GM19397 (cell line): ENCODE measurements around the gene VOPP1.

Experiments used
- ATAC-seq: cut with Tn5 transposase; IDR thresholded peaks from one replicate; pipeline ENCODE4 v1.9.1; 2021; ENCODE audit warnings: mild to moderate bottlenecking, moderate library complexity; ENCODE audit not compliant: unreplicated experiment

The VOPP1 gene

DNA sequence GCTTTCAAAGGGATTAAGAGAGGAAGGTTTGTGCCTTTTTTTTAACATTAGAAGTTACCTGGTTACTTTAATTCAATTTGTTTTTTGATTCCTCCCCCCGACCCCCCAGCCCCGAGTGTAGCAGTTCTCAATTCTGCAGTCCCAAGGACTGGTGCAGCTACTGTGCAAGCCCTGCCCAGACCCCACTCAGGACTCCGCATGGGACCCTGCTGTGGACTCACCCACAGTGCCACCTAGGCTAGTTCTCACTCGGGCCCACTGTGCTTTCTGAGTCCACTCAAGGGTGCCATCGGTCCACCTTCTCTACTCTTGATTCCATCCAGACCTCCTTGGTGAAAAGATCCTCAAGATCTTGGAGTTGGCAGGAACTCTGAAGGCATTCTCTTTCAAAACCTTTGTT, 77.4 kb downstream of the VOPP1 start:
- no peak for ATAC-seq

DNA sequence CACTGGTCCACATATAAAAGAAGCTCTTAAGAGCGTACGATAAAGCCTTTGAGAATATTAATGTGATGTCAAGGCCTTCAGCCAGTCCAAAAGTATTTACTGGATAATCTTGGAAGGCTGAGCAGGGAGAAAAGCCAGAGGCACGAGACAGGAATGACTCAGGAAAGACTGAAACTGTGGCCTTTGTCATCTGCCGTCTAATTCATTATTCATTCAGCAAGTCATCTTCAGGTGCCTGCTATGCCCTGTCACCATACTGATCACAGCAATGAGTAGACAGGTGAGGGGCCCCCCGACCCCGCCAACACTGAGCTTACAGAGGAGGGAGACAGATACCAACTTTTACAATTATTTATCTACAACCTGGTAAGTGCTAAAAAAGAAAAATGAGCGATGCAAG, 78.9 kb downstream of the VOPP1 start:
- no peak for ATAC-seq

DNA sequence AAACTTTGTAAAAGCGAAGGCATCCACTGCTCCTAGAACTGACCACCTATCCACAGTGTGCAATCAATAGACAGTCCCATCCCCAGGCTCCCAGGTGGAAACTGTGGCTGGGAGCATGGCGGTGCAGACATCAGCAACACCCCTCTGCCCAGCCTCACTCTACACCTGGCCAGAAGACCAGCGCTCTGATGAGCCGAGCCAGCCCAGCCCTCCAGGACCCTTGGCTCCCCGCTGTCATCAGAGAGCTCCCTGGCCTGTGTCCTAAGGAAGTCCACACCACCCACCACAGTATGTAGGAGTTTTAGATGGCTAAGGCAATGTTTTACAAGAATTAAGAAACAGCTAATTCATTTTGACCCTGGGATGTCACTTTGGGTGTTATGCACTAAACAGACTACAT, 81.0 kb downstream of the VOPP1 start:
- ATAC-seq = no peak

DNA sequence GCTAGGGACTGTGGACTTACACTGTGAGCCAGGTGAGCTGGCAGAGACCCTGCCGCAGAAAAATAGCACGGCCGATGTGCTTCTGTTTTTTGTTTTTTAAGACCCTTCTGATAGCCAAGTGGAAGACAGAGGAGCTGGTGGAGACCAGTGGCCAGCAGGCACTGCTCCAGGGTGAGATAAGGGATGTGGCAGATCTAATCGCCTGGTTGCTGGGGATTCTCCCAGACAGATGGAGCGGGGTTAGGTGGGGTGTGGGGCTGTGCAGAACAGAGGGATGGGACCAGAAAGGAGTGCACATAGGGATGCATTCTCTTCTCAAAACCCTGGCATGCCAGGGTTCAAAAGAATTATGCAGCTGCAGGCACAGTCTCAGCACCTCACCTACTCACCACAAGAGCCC, 82.2 kb downstream of the VOPP1 start:
- no peak for ATAC-seq

DNA sequence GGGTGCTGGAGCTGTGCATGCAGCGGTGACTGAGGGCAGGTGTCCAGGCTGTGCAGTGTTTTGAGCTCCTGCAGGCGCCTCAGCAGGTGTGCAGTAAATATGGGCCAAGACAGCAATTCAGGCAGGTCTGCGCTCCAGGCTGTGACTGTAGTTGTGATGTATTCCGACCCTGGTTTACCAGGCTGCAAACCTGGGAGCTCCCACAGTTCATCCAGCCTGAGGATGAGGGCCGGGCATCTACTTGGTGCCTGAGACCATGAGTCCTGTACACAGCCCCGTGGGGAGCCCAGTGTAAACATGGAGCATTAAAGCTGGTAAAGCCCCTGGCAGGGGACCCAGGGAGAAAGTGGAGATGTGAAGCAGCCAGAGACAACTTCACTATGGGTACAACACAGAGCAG, 82.8 kb downstream of the VOPP1 start:
- no peak for ATAC-seq

DNA sequence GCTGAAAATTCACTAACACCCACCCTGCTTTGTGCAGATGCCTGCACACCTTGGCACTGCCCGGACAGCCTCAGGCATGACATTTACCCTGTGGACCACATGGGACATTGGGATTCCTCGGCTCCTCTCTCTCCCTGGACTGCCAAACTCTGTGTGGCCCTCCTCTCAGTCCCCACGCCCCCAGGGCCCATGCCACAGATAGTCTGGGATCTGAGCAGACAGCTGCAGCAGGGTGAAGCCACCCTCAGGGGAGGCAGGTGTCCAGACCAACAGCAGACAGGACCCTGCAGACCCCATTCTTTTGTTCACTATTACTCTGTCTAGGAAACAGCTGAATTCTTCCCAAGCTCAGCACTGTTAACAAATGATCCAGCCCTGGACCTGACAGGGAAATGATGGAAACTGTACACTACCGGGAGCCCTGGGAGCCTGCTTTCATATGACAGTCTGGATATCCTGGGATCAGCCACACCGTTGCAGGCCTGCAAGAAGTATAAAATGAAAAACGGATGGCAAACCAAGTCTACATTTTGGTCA, 83.4 kb downstream of the VOPP1 start:
- no peak for ATAC-seq

DNA sequence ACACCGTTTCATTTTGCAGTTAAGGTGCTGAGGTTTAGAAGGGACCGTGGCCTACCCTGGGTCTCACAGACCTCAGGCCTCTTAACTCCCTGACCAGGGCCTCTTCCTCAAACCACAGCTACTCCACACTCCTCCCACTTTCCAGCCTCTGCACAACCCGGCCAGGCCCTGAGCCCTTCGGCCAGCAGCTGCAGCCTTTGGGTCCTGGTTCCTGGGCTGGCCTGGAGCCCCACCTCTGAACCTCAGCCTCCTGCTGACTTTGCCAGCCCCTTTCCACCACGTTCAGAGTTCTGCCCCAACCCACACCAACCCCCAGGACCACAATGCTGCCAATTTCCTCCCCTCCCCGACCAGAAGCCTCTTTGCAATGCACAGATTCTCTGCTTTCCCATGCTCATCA, 84.1 kb downstream of the VOPP1 start:
- ATAC-seq = no peak

DNA sequence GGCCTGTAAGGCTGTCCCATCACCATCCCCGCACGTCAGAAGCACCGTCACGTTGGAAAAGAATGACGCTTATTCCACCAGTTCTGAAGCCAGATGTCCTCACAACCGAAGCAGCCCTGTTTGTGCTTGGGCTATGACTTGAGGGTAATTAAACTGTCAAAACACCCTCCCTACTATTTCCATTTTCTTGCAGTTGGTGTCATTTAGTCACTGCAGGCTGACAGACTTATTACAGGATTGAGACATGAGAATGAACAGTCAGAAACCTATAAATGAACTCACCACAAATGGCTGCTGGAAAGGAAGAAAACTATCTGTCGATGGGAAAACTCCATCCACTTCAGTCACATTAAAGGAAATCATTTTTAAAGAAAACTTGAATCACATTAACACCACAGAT, 85.3 kb downstream of the VOPP1 start:
- ATAC-seq = no peak

DNA sequence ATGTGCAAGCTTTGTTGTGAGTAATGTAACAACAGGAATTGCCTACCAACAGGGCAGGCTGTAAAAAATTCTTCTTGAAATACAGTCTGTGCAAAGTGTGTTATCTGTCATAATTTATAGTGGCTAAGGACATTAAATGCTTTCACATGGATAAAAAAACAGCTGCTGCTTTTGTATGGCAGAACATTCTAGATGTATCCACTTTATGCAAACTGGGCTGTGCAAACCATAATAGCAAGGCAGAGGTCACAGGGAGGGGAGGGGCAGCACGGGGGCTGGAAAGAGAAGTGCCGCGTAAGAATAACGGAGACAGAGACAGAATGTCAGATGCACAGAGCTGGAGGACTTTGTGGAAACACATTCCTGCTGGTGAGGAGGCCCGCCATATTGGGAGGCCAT, 86.1 kb downstream of the VOPP1 start:
- no peak for ATAC-seq

DNA sequence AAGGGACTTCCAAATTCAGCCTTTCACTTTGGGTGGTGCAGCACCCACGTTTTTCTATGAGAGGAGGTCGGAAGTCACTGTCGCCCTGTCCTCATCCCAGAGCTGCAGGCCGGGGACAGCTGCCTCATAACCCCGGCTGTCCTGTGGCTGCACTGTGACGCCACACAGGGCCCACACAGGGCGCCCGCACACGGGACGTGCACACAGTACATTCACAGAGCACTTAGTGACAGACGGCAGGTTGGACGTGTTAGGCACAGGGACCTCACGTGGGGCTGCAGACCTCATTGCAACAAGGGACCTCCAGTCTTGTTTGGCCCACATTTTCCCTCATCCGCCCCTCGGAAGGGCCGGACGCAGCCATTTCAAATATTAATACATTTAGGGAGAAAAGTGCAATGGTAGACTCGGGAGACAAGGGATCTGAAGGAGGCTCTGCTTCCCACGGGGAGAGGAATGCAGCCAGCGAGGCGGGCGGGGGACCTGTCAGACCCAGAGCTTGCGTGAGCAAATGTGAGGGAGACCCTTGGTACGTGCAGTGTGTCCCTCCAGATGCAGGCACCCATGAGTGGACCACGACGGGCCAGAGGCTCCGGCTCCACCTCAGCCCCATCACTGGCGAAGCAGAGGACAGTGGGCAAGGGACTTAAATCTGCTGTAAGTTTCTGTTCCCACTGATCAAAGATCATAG, 86.7 kb downstream of the VOPP1 start:
- ATAC-seq = no peak

DNA sequence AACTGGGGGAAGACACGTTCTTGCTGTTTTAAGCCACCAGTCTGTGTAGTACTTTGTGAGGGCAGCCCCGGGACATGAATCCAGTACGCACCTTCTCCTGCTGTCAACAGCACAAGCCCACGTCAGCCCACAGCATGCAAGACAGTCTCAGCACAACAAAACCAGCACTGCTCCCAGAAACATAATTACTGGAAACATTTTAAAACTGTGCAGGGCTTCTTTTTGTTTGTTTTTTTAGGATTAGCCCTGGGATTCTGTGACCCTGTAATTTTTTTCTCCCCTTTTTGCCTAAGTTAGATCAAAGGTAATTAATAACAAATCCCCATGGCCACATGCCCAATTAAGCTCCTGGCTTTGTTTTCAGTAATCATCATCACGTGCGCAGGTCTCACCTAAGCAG, 87.5 kb downstream of the VOPP1 start:
- no peak for ATAC-seq

DNA sequence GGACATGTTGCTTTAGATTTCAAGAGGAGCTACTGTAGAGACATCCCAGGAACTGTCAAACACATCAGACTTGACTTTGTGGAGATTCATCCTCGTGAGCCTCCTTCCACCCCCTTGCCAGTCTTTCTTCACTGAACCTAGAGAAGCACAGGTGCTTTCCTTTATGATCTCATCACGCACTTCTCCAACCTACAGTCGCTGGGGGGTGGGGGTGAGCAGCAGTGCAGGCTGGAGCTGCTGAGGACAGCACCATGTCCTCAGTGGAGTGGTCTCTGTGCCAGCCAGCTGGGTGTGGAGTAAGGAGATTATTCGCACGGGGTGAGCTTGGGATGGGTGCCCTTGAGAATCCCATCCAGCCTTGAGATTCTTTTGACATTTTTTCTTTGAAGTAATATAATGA, 88.1 kb downstream of the VOPP1 start:
- ATAC-seq = no peak

DNA sequence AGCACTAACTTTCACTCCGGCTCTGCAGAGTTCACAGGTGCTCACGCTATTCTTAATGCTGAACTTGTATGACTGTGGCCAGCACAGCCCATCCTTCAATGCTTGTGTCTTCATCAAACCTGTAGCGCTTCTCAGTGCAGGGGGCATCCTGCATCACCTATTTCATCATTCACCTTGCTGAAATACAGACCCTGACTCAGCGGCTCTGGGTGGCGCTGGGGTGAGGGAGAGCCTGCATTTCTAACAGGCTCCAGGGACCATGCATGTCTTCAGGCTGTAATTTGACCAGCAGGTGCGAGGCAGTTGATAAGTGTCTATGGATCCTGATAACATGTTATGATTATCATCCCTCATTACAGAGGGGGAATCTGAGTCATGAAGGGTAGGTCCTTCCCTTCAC, 89.3 kb downstream of the VOPP1 start:
- no peak for ATAC-seq

DNA sequence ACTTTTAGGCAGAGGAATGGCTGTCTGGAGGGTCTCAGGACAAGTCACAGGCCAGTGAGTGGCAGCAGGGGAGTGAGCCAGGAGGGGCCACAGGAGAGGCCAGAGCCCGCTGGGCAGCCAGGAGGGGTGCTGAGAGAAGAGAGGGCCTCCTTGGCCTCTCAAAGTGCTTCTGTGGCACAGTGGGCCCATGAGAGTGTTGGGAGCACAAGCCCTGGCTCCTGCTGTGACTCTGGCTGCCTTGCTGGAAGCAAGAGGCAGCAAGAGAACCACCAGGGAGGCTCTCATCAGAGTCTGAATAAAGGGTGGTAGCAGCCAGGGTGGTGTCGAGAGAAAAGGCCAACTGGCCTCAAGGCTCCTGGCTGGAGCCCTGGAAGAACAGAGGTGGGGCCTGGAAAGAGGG, 91.1 kb downstream of the VOPP1 start:
- no peak for ATAC-seq

DNA sequence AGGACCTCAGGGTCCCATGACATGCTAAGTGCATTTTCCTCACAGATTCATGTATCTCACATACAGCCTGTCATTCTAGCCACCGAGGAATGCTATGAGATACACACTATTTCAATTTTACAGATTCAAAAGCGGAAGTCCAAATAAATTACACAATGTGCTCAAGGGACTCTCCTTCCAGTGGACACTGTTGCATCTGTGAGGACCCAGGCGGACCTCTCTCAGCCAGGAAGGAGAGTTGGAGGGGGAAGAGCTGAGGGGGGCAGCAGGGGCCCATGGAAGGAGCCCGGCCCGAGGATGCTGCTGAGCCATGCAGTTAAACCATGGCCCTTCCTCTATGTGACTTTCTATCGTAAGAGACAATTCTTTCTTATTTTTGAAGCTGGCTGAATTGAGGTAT, 93.6 kb downstream of the VOPP1 start:
- no peak for ATAC-seq

DNA sequence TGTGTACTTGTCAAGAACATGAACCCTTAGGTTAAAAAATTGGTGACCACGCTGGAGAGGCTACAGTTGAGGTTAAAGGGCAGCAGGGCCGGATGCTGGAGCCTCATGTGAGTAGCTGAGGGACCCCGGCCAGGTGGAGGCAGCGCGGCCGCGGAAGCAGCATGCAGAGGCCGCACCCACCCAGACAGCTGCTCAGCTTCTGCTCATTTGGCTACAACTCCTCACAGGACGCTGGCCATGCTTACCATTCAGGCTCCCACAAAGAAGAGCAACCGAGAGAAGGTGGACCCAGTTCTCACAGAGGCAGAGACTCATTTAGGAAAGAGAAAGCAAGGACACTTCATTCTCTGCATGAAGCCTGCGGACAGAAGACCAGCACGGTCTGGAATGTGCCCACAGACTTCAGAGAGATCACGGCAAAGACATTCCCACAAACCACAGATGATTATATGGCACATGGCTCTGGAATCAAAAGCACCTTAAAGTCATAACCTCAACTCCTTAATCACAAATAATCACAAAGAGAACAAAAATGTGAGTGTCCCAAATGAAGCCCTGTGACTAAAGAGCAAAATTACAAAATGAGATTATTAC, 94.4 kb downstream of the VOPP1 start:
- ATAC-seq = no peak

DNA sequence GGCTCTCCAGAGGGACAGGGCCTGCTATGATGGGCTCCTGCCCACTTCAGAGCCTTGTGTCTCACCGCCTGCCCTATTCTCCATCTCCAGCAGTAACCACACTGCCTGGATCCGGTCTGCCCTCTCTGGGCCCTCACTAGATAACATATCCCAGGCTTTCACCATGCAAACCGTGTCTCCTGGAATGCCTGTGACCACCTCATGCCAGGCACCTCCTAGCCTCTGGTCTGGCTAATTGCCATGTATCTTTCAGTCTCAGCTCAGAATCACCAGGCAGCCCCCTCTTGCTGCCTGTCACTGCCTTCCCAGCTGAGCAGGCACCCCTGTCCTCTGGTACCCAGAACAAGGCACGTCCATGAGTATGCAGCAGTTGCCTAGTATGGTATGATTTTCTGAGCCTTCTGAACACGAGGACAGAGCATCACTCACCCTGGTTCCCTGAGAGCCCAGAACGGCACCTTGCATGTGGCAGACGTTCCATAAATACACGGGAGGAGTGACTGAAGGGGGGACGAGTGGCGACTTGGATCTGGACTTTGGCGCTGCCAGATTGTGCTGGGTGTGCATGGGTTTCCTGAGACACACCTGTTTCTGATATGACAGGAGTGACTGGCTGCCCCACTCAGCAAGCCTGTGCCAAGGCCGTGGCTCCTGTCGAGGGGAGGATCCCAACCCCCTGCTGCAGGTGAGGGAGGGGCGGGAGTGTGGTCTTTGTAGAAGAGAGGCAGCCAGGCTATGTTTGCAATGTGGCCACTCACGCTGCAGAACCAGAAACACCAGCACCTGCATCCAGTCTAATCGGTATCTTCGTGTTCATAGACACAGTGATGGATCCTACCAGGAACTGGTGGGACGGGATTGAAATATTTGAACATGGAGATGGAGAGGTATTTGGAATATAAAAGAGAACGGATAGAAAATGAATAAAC, 95.2 kb downstream of the VOPP1 start:
- no peak for ATAC-seq

DNA sequence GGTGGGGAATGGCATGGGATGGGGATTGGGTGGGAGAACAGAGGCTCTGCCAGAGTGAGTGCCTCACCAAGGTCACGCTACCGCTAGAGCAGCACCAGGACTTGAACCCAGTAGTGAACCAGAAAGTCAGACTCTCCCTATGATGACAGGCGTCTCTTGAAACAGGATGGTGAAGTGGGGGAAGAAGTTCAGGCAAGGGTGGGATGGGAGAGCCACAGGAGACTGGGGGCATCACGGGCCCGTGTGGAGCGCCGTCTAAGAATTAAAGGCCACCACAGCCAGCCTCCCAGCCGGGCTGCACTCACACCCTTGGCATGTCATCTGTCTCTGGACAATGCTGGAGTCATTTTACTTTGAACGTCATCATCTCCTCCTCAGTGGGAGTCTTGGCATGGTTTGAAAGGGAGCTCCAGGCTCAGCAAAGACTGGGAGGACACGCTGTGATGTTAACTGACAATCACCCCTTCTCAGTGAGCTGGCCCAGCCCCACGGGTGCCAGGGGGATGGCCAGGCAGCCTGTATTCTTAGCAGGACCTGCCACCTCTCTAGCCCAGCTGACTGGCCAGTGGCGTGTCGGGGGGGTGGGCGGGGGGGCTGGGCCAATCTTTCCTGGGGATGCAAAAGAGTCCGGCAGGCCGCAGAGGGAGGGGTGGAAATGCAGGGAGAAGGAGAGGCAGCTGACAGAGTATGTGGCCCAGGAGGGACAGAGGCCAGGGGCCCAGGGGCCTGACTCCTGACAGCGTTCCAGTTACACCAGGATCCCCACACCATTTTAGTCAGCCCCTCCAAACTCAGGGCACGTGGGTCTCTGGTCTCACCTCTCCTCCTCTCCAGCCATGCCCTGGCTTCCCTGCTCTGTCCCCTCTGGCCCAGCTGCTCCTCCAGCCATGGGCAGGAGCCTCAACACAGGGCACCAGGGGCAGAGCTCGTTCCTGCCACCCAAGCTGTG, 96.2 kb downstream of the VOPP1 start:
- no peak for ATAC-seq

DNA sequence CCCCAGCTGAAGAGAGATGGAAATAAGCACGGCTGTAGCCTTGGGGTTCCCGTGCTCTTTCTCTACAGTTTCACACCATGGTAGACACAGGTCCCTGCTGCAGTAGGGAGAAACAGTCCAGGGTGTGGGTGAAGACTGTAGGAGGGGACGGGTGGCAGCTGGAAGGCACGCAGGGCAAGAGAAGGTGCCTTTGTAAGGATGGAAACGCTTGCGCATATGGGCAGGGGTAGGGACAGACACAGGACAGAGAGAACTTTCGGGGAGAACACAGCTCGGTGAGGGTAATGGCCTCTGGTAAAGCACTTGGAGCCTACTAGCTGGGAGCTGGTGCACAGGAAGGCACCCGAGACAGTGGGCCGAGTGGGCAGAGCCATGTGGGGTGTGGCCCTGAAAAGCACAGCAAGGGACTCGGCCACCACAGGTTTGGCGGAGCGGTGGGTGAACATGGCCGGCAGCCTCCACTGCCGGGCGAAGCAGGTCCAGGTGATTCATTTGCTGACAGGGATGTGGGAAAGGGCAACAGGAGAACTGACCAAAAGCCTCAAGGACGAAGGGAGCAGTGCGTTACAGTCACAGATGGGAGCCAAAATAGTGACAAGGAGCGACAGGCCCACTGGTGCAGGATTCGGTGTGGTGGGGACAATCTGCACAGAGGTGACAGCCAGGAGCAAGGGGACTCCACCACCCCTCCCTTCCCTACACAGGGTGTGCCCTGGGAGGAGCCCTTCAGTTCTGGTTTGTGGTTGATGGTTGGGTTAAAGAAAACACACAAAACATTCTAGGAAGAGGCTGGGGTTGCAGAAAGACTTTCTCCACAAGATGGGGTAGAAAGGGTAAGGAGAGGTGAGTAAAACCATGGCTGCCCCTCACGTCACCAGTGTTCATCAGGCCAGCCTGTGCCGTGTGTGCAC, 97.1 kb downstream of the VOPP1 start:
- ATAC-seq = no peak

DNA sequence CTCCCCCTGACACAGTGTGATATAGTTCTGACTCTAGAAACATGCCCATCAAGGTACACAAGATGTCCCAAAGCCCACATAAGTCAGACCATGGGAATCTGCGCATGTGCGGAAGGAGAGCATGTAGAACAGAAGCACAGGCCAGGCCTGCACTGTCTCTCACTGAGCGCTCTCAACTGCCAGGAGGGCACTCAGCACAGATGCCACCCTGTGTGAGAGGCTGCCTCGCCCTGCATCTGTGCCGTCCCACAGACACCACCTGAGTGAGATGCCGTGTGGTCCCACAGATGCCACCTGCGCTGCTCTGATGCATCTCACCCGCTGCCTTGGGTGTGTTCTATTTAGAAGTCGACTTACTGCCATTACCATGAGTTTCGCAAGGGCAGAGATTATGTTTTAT, 98.4 kb downstream of the VOPP1 start:
- no peak for ATAC-seq
